ENCODE data around the gene THSD4.

GRCh38 chr15:71437404-71437803 lies 322.1 kb downstream of the THSD4 start:
- TF ChIP-seq POLR2AphosphoS5 (IDR thresholded peaks at IDR 0.05) = no peak
- TF ChIP-seq CTCF (IDR thresholded peaks at IDR 0.05) = no peak
- no peak for TF ChIP-seq POLR2A (IDR thresholded peaks at IDR 0.05)

Data from suprapubic skin (tissue), 4 donors.